Measurements from ENCODE around the gene USP24.

DNA sequence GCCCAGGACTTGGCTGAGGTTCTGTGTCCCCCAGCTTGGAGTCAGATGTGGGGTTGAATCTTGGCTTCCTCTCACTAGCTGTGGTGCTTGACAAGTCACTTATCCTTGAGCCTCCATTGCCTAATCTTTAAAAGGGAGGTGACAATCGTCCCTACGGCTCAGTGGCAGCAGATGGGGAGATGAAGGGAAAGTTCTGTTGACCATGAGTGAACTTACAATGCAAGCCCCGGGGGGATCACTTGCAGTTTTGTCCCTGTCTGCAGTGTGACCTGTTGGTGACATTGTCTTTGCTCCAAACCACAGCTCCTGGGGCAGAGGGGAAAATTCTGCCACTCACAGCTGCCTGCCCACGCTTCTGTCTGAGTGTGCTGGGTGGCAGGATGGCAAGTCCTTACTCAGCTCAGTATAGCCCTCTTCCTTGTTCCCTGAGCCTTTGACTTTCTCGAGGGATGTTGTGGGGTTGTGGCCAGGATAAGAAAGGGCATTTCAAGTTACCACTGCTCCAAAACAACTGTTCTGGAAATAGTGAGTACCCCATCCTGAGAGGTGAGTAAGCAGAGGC lies 174.2 kb downstream of the USP24 start:
- no peak for TF ChIP-seq TAF1 (IDR thresholded peaks at IDR 0.05; ENCODE audit: low read depth)
- no peak for TF ChIP-seq FOXM1 (IDR thresholded peaks at IDR 0.05; ENCODE audit: borderline replicate concordance, low read depth)
- no peak for TF ChIP-seq CEBPB (IDR thresholded peaks at IDR 0.05)

Measured in Ishikawa (cell line).